Peyer's patch (tissue), 4 donors: Measurements from ENCODE around the gene RAB44.

Experiments used
- POLR2A ChIP-seq, 2 donors: fragments of 450-650 bp; IDR thresholded peaks; one replicate each; pipeline ENCODE4 v1.5.1; 2017; ENCODE audit warnings: antibody characterized with exemption in 2 of 2, mild to moderate bottlenecking in 2 of 2, moderate library complexity in 2 of 2
- TF ChIP-seq, protein P1 (sequence below), 6 experiments: fragments of 450-650 bp in 4 of 6; fragments of 200-600 bp in 2 of 6; sonication (generic) in 1 of 6; IDR thresholded peaks; one replicate each; pipeline ENCODE4 v1.5.1; 2017 to 2019; ENCODE audit warnings: antibody characterized with exemption in 6 of 6, mild to moderate bottlenecking in 3 of 6, moderate library complexity in 1 of 6

DNA sequence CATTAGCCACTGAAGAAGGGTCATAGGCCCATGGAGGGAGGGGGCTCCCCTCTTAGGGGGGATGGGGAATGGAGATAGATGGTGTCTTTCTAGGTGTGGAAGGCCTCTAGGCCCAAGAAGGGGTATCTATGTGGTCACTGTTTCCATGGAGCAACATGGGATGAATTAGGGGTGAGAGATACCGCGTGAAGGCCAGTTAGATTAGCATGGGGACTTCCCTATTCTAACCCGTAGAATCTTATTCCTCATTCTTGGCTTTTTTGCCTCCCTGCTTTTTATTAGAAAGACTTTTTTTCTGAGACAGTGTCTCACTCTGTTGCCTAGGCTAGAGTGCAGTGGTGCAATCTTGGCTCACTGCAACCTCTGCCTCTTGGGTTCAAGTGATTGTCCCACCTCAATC lies 3.2 kb downstream of the RAB44 start:
- TF ChIP-seq, protein P1, sequence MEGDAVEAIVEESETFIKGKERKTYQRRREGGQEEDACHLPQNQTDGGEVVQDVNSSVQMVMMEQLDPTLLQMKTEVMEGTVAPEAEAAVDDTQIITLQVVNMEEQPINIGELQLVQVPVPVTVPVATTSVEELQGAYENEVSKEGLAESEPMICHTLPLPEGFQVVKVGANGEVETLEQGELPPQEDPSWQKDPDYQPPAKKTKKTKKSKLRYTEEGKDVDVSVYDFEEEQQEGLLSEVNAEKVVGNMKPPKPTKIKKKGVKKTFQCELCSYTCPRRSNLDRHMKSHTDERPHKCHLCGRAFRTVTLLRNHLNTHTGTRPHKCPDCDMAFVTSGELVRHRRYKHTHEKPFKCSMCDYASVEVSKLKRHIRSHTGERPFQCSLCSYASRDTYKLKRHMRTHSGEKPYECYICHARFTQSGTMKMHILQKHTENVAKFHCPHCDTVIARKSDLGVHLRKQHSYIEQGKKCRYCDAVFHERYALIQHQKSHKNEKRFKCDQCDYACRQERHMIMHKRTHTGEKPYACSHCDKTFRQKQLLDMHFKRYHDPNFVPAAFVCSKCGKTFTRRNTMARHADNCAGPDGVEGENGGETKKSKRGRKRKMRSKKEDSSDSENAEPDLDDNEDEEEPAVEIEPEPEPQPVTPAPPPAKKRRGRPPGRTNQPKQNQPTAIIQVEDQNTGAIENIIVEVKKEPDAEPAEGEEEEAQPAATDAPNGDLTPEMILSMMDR (IDR thresholded peaks at IDR 0.05): no peak
- TF ChIP-seq POLR2A (IDR thresholded peaks at IDR 0.05): no peak
